NCI-H2081 treated with DMSO at 0.1 percent for 48 hours (cell line): ENCODE data around the gene NTRK2.

Source experiments
- DNase-seq: peaks from one replicate; lab custom pipeline; 2025; lab: John Stamatoyannopoulos, UW

NTRK2 gene

GRCh38 chr9:84669288-84670137 lies at the start of gene NTRK2:
TSS of gene NTRK2 (plus strand) at chr9:84669729. CDS start at chr9:84670749, 1,020 bp downstream.
- no peak for DNase-seq

- no peak for DNase-seq
Measured at GRCh38 chr9:84620338-84620737, 49.2 kb upstream of the NTRK2 start.

DNA sequence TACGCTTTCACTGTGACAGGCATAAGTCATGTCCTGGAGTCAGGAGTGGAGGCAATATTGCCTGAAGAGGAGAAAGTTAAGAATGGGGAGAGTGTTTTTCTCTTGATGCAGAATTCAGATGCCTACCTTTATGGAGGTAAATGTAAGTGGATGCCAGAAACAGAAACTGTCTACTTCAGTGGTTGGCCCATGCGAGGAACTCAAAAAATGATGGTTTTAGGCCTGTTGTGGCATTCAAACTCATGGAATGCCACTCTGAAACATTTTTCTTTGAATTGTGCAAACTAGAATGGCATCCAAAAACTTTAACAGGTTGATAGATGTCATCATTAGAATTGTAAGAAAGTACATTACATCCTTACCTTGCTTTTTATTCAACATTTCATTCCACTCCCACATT lies 47.7 kb upstream of the NTRK2 start:
- DNase-seq = no peak

GRCh38 chr9:84622981-84623380 lies 46.5 kb upstream of the NTRK2 start:
- no peak for DNase-seq

- DNase-seq = no peak
Measured at GRCh38 chr9:84636436-84636835, 33.1 kb upstream of the NTRK2 start.

DNA sequence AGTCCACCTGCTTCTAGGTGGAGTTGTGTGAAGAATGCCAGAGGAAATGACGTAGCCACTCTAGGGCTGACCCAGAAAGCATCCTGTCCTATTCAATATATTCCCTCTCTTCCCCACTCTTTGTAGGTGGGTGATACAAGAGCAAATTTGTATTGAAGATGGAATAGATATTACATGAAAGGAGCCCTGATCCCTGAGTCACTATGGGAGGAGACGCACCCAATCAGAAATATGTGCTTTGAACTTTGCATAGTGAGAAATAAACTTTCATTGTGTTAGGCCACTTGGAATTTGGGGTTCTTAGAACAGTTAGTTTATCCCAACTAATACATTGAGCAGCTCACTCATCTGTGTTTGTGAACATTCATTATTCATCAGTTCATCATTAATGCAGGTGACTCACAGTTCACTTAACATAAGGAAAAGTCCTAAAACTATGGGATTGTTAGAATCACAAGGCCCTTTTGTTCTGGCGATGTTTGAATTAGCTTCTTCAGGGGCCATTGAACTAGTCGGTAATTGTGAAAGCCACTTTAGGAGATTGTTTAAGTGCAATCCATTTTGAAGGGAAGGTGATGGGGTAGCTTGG lies 26.9 kb upstream of the NTRK2 start:
- no peak for DNase-seq

GRCh38 chr9:84647699-84648098 lies 21.8 kb upstream of the NTRK2 start:
- no peak for DNase-seq

DNA sequence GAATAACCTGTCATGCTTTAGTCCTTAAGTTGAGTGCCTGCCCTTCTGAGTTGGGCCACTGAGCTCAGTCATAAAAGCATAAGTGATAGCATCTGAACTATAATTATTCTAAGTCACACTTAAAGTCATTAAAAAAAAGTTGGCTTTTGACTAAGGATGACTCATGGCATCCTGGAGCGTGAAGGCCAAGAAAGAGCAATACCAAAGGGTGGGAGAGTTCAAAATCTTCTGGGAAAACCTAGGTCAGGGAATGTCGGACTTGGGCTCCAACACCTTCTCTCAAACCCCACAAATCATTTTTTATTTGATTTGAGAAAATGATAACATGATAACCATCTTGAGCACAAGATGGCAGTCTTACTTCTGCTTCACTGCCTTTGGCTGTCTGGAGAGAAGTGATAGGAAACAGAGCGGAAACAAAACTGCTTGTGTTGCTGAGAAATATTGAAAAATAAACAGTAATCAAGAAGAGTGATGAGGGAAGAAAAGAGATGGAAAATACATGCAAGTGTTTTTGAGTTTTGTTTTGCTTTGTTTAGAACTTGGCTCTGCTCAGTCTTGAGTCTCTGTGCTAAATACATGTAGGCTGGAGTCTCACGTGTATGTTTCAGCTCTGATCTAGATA lies 16.9 kb upstream of the NTRK2 start:
- DNase-seq = no peak

GRCh38 chr9:84655447-84655846 lies 14.1 kb upstream of the NTRK2 start:
- DNase-seq = no peak

DNA sequence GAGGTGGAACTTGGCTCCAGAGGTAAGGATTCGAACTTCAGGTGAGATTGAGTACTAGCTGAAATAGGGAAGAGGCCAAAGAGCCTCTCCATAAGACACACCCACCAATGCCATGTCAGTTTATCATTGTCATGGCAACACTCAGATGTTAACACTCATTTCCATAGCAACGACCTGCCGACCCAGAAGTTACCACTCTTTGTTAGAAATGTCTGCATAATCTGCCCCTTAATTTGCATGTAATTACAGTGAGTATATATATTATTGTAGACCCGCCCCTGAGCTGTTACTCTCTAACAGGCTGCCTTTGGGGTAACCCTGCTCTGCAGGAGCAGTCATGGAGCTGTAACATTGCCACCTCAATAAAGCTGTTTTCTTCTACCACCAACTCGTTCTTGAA lies 10.2 kb upstream of the NTRK2 start:
- DNase-seq = no peak

DNA sequence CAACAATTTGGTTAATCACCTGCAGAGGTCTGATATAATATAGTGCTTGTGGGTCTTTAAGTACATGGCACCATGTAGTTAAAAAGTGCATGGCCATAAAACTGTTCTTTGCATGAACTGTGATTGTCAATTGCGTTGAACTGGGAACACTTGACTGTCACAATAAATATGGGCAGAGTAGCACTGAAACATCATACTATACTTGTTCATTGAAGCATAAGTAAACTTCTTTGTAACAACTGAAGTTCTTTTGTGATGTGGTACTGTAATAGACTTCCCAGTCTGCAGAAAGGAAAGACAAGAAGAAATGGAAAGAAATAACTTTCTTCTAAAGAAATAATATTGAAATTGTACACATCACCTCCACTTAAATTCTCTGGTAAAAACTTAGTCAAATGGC lies 9.8 kb upstream of the NTRK2 start:
- no peak for DNase-seq

DNA sequence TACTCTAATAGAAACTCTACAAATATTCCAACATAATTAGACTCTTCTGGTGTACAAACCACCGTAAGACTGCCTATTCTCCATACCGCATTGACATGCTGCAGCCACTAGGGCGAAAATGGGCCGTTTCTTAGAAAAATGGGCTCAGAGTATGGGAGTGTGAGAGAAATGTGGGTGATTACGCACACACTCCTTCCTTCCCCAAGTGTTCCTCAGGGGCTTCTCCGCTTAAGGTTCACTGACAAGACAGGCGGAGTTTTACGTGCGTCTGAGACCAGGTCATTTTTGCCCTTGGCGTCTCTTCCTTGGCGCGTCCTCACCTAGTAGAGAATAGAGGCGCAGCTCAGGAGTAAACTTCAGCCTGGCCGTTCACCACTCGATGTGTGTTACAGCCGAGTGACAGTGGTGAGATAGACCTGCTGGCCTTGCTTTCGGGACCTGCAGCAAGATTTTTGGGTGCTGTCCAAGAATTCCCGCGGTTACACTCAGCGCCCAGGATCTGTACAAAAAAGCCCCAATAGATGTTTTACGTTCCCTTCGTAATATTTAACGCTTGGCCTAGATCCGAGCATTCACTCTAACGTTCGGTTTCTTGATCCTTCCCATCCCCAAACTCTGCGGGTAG lies 1.8 kb upstream of the NTRK2 start:
- DNase-seq = no peak

DNA sequence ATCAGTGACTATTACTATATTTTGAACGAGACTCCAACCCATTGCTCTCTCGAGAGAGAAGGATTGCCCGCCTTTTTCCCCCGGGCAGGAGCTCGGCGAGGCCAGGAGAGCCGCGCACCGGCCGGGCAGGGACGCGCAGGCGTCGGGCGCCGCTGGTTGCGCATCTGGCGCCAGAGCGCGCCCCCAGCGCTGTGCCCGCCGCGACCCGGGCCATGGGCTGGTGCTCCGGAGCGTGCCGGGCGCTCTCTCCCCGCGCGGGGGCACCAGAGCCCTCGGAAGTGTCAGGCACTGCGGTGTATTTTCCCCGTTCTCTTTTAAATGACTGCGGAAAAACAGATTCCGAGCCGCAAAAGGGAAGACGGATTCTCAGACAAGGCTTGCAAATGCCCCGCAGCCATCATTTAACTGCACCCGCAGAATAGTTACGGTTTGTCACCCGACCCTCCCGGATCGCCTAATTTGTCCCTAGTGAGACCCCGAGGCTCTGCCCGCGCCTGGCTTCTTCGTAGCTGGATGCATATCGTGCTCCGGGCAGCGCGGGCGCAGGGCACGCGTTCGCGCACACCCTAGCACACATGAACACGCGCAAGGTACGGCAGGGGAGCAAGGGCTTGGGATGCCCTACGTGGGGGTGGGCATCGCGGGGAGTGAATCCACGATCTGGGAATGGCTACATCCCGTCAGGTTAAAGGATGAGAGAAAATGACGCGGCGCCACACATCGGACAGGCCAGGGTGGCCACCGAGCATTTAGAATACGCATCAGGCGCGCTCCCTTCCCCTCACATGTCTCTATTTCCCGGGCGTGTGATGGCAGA lies 1.1 kb upstream of the NTRK2 start:
- peak; percentile 72 for DNase-seq

- no peak for DNase-seq
Measured at GRCh38 chr9:84669013-84669287, 579 bp upstream of the NTRK2 start.

- DNase-seq = no peak
Measured at GRCh38 chr9:84670138-84671041, 861 bp downstream of the NTRK2 start.

GRCh38 chr9:84671586-84672521 lies 2.3 kb downstream of the NTRK2 start:
- DNase-seq = no peak

GRCh38 chr9:84673806-84674205 lies 4.3 kb downstream of the NTRK2 start:
- no peak for DNase-seq

- no peak for DNase-seq
Measured at GRCh38 chr9:84677080-84677479, 7.6 kb downstream of the NTRK2 start.

- DNase-seq = no peak
Measured at GRCh38 chr9:84679571-84679970, 10.0 kb downstream of the NTRK2 start.
